Stimulated activated CD8-positive, alpha-beta memory T cell treated with anti-CD3 and anti-CD28 coated beads, Interleukin-15, amount 100 ng/mL, for 24 hours (primary cell): ENCODE data around the gene RALGPS1.

Experiments
- DNase-seq: peaks from one replicate; pipeline ENCODE4 v3.0.0-alpha.2; 2020; ENCODE audit warnings: low read depth

RALGPS1 gene

DNA sequence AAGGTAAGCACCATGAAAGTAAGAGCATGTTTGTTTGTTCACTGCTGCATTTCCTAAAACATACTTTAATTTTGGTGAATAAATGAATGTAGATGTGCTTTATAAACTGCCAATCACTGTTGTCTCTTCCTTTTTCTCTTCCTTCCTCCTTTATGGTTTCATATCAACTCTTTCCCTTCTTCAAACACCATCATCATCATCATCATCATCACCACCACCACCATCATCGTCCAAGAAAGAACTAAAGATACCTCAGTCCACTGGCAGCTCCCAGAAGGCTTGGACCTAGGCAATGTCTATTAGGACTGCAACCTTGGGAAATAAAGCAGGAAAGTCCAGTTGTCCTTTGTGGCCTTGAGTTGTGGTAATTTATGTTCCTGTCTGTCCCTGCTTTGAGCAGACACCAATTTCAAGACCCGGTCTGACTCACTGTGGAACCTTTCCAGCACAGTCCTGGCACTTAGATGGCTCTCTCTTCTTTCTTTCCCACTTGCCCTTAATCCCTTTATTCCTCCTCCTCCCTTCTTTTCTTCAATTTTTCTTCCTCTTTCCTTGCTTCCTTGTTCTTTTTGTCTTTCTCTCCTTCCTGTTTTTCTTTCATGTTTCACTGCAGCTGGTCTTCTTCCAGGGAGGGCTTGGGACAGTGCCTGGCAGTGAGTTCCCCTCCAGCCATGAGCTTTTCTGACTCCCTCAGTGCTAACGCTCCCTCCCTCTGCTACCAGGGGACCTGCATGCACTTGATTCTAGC is 108.5 kb downstream of the RALGPS1 start:
- DNase-seq: no peak

DNA sequence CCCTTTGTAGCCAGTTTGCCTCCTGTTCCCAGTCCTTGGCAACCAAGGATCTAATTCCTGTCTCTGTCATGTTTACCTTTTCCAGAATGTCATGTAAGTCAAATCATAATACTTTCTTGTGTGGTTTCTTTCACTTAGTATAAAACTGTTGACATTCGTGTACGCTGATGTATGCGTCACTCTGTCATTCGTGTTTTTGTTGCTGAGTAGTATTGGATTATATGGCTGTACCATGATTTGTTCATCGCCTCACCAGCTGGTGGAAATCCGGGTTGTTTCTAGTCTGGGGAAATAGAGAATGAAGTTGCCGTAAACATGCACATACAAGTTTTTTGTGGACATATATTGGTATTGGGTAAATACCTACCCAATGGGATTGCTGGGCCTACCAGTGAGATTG is 110.5 kb downstream of the RALGPS1 start:
- no peak for DNase-seq

DNA sequence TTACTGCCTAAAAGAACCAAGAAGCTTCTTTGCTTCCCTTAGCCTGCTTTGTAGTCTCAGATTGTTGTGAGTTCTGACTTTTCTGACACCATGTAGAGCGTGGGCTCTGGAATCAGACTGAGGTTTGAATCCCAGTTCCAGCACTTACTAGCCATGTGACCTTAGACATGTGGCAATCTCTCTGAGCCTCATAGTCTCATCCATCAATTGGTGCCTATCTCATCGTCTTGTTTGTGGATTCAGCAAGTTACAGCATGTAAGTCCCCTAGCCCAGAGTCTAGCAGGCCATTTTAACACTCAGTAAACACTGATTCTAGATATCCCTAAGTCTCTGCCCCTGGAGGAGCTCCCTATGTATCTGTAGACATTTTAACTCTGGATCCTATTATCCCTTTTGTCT is 113.1 kb downstream of the RALGPS1 start:
- no peak for DNase-seq

DNA sequence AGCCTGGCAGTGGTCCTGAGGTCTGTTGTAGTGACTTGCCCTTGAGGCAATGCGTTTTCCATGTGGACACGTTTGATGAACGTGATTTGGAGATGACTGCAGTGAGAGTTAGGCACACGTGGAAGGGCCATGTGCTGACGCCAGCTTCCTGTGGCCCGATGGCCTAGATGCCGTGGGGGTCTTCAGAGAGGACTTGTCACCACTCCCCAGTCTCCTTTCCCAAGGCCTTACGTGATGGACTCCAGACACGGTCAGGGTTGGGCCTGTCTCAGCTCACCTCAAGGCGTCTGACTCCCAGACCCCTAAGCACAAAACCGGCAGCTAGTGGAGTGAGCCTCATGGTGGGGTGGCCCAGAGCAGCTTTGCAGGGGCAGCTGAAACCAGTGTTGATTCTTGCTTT is 115.0 kb downstream of the RALGPS1 start:
- no peak for DNase-seq

DNA sequence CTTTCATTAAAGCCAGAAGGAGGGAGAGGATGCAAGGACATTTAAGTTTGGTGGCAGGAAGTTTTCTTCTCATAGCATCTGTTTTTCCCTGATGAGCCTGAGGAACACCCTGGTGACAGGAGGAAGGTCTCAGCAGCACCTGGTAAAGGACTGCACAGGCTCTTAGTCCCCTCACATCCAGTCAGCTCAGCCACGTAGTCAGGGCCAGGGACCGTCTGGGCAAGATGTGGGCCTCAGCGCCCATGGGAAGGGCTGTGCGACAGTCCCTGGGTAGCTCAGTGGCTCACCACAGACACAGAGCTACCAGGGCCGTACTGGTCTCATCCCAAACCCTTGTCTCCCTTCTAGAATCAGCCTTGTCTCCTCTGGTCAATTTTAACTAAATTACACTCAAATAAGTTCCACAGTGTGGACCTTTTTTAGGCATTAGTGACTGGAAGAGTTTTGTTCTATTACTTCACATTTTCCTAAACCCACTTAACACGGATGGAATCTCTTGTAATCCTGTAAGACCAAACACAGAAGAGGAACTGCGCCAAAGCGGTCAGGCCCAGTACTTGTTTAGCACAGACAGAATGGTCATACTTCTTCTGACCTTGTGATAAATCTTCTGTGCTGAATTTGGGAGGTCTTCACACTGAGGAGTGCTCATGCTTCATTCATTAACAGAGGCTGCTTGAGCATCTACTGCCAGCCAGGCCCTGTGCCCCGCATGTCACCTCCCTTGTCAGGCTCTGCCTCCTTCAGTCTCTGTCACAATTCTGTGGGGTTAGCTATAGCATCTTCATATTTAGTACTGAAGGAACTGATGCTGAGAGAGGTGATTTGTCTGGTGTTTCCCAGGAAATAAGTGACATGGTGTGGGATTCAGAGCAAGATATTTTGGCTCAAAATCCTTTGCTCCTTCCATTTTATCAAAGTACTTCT is 116.5 kb downstream of the RALGPS1 start:
- no peak for DNase-seq

DNA sequence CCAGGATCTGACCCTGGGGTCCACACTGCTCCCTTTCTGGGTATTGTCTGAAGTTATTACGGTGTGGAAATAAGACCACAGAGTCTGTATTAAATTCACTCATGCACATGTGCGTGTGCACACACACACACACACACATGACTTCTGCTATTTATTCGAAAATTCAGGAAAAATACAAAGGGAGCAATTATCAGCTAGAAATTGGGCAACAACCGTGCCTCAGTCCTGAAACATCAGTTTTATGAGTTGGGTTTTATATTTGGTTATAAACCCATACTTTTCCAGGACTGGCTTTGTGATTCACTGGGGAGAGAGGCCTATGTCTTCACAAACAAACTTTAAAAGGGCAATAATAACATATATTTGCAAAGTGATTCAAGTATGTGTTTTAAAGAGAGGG is 117.7 kb downstream of the RALGPS1 start:
- DNase-seq: no peak

DNA sequence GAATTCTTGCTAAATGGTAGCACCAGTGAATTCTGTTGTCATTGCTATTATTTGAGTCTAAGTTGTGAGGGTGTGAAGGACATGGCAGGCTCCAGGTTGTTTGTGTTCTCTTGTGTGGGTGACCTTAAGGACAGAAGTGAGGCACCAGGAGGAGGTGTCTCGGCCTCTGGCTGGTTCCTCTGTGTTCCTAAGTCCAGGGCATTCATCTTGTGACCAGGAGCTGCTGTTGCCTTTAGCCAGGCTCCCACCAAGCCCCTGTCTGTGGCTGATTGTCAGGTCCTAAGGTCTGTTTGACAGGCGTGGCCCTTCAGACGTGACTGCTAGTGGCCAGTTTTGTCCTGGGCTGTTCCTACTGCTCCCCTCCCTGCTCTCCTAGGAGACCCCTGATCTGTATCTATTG is 118.5 kb downstream of the RALGPS1 start:
- DNase-seq: no peak

DNA sequence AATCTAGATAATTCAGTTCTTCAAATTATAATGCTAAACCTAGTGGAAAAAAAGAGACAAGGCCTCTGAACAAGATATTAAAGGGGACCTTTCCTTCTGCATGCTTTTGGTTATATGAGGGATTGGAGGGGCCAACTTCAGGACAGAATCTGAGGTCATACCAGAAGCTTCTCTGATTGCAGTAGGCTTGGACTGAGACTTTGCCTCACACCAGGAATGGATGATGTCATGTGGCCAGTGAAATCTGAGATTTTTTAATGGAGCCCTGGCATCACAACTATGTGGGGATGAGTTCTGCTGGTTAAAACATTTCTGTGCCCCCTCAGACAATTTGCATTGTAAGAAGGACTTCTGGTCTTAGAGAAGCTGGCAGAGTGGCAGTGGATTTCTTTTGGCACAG is 119.2 kb downstream of the RALGPS1 start:
- no peak for DNase-seq

DNA sequence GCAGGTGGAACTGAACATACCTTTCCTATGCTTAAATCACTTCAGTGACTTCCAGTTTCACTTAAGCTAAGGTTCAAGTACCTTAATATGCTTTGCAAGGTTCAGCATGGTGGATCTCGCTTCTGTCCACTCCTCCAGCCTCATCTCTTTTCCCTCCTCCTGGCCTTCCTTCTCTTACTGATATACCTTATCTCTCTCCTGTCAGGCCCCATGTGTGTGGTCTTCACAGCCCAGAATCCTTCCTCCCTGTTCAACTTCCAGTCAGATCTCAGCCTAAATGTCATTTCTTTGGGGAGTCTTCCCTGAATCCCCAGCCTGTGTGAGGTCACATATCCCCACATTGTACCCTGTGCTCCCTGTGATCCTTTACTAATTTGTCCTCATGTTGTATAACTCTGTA is 120.1 kb downstream of the RALGPS1 start:
- DNase-seq: no peak

DNA sequence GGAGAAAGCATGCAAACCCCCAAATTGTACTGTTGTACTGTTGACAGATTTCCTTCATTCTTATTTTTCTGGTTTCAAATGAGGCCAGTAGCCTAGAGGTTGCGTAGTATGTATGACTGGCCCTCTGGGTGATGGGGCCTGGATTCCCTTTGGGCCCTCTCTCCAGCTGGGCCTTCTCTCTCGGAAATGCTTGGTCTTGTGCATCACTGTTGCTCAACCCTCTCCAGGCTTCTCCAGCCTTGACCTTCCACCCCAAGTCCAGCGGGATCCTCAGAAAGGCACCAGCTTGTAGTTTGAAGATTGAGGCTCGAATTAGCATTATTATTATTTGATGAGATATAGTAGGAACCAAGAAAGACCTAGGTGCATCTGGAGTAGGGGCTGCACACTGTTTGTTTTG is 120.8 kb downstream of the RALGPS1 start:
- DNase-seq: no peak

DNA sequence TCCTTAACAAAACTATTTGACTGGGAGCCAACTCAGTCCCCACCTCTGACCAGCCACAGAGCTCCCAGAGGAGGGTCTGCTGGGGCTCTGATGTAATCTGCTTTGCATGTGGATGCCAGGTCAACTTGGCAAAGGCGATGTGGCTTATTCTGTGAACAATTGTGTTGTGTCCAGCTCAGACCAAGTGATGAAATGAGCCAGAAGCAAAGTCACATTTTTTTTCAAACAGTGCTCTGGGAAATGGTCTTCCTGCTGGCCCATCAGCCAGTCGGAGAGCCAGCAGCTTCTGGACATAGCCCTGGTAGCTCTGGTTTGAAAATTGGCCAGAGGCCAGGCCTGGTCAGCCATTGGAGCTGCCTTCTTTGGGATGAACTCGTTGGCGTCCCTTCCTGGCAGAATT is 121.4 kb downstream of the RALGPS1 start:
- no peak for DNase-seq

DNA sequence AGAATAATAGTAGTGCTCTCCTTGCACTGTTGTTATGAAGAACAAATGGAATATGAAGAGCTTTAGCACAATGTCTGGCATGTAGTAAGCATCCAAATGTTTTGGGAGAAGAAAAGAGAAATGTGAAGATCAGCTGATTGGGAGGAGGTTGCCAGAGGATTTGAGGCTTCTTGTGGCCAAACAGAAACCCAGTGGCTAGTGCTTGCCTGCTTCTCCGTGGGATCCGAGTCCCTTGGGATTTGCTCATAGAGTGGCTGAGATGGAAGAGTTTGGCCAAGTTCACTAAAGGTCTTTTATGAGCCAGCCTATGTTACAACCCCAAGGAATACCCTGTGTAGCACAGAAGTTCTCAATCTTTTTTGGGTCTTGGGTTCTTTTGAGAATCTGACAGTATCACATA is 121.9 kb downstream of the RALGPS1 start:
- no peak for DNase-seq

DNA sequence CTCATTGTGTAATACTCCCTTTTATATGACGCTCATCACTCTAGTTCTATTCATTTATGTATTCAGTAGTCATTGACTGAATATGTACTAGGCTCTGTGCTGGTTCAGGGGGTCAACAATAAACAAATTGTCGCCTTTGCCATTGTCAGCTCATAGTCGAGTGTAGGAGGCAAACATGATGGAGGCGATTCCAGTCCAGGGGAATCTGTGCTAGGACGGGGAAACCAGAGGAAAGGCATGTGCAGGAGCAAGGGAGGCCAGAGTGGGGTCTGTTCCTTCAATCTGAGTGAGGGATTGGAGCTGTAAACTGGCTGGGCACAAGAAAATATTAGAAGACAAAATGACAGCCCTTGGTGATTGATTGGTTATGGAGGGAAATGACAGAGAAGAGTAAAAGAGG is 123.9 kb downstream of the RALGPS1 start:
- DNase-seq: no peak

DNA sequence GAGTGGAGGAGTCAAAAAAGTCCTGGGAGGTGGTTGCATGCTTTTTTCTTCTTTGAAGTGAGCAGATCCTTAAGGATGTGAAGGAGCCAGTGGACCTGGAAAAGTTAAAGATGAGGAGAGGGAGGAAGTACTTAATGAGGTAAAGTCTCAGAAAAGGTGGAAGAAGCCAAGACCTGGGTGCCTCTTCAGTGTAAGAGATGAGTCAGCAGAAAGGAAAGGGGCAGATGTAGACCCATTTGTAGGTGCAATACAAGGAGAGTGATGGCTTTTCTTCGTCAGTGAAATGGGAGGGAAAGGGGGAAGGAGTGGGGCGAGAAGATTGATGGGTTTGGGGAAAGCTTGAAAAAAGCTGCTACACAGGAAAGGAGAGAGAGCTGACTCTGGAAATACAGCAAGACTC is 124.9 kb downstream of the RALGPS1 start:
- DNase-seq: no peak

DNA sequence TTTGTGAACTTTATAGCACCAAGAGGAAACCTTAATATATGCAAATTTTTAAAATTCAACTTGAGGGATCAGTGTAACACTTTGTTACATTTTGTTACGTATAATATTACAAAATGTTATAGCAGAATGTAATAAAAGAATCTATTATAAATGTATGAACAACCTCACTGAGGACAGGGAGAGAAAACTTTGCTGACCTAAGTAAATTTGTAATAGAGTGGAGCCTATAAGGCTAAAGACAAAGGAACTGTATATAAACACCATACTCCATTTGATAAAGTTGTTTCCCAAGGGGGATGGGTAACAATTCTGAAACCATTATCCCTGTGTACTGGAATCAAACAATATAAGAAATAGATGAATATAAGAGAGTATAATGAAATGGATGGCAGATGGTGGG is 130.6 kb downstream of the RALGPS1 start:
- no peak for DNase-seq

DNA sequence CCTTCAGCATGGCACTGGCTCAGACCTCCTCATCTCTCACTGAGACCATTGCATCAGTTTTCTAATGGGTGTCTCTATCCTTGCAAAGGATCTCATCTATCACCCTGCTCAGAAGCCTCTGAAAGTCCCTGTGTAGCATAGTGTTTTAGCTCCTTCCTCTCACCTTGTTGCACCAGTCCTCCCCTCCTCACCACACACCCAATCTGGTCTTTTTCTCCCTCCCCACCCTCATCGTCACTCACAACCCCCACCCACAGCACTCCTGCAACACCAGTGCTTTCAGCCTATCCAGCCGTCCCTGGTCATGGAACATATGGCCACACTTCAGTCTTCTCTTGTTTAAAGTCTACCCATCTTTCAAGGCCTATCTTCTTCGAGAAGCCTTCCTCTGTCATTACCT is 133.4 kb downstream of the RALGPS1 start:
- DNase-seq: no peak

DNA sequence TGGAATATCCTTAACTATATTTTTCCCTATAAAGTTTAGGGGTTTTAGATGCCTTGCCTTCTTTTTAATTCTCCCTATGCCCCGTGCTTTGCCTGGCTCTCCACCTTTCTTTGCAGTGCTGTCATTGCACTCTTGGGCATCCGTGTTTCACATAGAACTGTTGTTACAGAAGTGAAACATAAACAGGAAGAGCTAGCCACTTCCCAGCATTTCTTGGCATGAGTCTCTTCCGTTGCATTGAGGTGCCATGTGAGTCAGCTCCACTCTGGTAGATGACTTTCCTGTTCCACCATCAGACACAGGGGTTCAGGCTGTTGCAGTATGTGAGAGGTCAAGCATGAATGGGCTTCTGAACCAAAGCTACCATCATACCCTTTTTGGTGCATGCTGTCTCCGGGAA is 134.5 kb downstream of the RALGPS1 start:
- no peak for DNase-seq

DNA sequence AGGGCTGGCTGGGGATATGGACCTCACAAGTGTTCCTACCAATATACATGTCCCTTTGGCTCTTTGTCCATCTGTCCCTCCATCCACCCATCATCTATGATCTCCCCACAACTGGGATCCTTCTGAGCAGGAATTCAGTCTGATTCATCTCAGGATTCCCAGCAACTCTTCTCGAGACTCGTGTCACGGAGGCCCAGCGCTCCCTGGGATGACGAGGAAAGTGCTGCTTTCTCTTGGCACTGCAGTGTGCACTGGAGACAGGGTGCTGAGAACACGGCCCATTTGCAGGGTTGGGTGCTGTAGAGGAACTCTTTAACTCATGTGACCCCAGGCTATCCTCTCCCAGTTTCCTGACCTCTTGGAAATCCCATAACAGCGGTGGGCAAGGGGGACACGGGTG is 135.0 kb downstream of the RALGPS1 start:
- DNase-seq: no peak

DNA sequence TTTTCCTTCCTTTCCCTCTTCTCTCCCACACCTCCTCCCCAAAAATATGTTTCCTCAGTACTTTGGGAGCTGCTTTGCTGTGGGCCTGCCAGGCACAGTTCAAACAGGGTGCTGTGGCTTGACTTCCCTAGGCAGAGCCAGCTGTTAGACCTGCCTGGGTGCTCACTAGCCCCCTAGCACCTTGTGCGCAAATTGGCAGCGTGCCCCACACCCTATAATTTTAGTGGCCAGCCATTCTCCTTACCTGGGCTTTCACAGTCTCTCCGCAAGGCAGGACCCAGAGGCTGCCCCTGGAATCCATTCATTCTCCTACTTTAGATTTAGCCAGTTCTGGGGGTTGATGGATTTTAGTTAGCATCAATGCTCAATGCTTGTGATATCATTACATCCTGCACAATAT is 135.6 kb downstream of the RALGPS1 start:
- no peak for DNase-seq

DNA sequence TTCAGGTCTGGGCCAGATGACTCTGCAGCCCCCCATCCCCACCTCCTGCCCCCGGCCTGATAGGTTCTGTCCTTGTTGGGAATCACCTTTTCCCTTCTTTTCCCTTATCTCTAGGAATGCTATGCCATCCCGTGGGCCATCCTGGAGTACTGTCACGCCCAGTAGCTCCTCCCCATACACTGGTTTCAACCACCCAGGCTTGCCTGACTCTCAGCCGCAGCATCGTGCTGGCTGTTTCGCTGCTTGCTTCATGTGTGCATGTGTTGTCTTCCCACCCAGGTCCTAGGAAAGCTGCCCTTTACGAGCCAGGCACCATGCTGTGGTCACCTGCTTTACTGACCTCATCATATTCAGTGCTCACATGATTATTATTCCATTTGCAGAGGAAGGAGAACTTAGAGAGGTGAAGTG is 136.0 kb downstream of the RALGPS1 start:
- DNase-seq: no peak

DNA sequence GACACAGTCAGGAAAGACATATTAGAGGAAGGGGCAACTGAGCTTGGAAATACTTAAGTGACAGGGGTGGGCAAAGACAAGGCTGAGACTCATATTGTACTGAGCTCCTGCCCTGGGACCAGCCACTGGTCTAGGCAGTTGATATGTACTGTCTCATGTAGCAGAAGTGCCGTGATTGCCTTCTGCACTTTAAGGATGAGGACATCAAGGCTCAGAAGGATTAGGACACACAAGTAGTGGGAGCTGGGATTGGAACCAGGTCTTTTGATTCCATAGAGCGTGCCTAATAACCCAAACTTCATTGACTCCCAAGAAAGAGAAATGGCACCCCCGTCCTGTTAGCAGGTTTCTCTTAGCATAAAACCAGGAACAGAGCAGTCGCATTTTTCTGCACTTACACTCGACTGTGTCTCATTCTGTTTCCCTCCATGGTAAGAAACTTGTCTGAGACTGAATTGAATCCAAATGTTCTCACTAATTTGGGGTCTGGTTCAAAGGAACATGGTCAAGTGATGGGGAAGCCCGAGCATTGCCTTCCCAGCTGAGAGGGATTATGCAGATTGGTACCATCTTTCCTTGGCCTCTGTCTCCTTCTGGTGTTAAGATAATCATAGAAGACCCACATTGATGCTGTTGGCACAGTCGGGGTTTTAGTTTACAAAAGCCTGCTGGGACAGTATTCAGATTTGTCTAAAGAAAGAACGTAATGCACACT is 137.5 kb downstream of the RALGPS1 start:
- DNase-seq: no peak

DNA sequence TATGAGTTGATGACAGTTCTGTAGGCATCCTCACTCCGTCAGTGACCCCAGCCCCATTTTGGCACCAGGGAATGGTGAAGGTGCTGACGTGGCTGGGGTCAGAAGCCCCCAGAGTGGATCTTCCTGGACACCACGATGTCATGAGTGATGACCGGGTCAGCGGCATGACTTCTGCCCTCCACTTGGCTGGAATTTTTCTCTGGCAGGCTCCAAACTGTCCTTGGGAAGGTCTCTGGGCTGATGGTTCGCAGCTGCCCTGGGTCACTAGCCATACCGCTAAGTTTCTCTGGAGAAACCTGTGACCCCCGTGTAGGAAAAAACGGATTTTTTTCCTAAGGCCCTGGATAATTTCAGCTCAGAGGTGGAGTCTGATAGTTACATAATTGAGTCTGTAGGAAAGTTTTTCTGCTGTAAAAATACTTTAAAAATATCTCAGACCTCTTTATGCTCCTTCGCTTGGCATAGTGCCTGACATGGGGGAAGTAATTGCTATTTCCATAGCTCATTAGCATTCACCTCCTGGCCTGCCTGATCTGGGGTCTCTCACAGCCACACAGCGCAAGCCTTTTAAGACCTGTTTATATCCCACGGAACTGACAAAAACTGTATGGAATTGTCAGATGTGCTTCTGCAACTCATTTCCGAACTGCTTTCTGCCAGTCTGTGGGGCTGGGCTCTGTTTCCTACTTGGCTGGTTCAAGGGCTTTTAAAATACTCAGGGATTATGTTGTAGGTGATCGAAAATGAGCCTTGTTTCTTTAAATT is 138.7 kb downstream of the RALGPS1 start:
- no peak for DNase-seq
